COR-L47 (cell line): ENCODE results near the gene CEP55.

Source experiments
- DNase-seq: peaks from one replicate; lab custom pipeline; 2025; lab: John Stamatoyannopoulos, UW

CEP55 gene

DNA sequence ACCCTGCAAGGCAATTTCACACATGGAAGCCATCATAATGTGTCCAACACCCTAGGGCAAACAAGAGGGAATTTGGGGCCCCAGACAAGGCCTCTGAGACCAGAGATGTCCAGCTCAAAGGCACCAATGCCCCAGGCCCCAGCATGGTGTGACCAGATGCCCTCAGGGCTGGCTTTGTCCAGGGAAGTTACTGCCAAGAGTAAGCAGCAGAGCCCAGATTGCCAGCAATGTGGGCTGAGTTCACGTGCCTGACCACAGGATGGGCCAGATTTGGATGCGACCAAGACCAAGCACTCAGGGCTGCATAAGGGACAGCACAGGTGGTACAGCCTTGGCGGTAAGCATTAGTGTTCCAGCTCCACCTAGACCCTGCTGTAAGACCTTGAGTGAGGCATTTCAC, 27.0 kb upstream of the CEP55 start:
- no peak for DNase-seq

GRCh38 chr10:93471110-93471651, 25.2 kb upstream of the CEP55 start:
- no peak for DNase-seq

DNA sequence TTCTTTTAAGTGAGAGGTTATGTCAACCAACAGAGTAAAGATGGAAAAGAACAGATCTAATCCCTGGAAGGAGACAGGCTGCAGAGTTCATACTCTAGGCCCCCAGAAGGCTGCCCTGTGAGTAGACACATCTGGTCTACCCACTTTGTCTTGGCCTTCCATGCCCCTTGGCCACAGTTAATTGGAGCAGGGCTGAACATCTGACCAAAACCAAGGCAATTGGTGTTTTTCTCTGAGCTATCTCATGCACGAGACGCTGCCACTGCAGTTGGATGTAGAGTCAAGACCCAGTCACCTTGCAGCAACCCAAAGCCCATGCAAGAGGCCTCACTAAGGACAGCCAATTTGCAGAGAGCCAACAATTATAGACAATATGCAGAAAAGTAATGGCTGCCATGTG, 23.3 kb upstream of the CEP55 start:
- no peak for DNase-seq

- no peak for DNase-seq
These were observed 22.5 kb upstream of the CEP55 start for GRCh38 chr10:93473804-93474472.

GRCh38 chr10:93475227-93475626, 21.2 kb upstream of the CEP55 start:
- no peak for DNase-seq

GRCh38 chr10:93475871-93476270, 20.5 kb upstream of the CEP55 start:
- DNase-seq = no peak

GRCh38 chr10:93476756-93477155, 19.7 kb upstream of the CEP55 start:
- DNase-seq = no peak

GRCh38 chr10:93478873-93479272, 17.5 kb upstream of the CEP55 start:
- no peak for DNase-seq

DNA sequence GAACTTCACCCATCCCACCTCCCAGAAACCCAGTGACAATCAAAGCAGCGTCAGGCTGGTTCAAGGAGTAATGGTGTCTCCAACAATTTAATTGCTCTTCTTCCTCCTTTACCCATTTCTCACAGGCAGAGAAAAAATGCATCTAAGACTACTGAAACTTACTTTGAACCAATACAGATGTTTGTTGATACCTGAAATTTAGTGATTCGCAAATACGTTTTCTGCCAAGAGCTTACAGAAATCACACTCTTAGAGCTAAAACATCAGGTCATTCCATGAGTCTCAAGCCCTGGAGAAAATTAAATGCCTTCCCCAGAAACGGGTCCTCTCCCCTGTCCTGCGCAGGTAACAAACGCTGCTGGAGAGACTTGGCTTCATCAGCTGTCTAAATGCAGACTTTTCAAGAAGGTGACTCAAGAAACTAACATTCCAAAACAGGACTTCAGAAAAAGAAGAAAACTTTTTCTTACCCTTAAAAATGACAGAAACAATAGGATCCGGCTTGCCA, 14.7 kb upstream of the CEP55 start:
- no peak for DNase-seq

DNA sequence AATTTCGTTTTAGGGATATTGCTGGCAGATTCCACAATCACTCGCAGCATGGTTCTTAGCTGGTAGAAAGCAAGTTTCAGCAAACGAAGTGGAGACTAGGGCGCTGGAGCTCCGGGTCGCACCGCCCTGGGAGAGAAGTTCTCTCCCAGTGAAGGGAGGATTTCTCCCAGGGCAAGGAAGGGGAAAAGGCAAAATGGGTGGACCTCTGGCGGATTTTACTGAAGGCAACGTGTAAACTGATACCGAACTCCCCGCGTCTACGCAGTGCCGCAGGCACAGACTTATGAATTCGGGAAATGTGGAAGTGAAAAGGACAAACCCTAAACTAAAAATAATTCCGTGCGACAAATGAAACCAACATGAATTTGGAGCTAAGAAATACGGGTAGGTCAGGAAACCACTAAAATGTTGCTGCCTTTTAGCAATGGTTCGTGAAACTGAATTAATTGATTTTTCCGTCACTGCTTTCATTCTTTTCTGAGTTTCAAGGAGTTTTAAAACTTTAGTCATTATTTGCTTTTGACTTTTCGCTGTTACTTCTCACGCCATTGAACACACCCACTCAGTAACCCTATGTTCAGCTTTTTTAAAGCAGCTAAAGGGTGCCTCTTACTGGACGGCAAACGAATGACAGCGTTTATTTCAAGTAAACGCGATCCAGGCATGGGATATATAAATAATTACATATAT, 14.1 kb upstream of the CEP55 start, which contains the start of gene MYOF:
Gene MYOF, minus strand, starts transcription at position 190 of the 690 bp plus-strand sequence. Its CDS starts 140 bp downstream, at position 50.
- peak; percentile 3 for DNase-seq

DNA sequence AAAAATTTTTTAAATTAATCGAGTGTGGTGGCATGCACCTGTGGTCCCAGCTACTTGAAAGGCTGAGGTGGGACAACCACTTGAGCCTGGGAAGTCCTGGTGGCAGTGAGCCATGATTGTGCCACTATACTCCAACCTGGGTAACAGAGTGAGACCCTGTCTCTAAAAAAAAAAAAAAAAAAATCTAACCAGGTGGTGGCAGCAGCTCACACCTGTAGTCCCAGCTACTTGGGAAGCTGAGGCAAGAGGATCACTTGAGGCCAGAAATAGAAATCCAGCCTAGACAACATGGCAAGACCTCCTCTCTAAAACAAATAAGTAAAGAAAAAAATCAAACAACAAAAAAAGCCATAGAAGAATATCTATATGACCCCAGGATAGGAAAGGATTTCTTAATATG, 10.7 kb upstream of the CEP55 start:
- no peak for DNase-seq

- DNase-seq = no peak
These were observed 7.4 kb upstream of the CEP55 start for GRCh38 chr10:93488956-93489528.

- DNase-seq = no peak
These were observed 4.8 kb upstream of the CEP55 start for GRCh38 chr10:93491602-93492121.

DNA sequence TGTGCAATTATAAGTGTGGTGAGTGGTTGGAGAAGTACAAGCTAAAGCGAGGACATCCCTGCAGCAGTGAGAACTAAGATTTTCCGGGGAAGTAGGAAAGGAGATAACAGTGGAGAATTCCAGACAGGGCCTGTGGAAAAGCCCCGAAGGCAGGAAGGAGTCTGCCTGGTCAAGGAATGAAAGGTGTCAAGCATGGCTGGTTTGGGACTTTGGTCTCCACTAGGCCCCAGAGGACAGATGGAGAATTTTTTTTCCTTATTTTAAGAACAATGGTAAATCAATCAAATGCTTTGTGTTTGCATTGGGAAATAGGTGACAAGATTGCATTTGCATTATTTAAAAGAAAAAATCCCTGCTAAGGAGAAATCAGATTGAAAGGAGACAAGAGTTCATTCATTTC, 3.2 kb upstream of the CEP55 start:
- no peak for DNase-seq

DNA sequence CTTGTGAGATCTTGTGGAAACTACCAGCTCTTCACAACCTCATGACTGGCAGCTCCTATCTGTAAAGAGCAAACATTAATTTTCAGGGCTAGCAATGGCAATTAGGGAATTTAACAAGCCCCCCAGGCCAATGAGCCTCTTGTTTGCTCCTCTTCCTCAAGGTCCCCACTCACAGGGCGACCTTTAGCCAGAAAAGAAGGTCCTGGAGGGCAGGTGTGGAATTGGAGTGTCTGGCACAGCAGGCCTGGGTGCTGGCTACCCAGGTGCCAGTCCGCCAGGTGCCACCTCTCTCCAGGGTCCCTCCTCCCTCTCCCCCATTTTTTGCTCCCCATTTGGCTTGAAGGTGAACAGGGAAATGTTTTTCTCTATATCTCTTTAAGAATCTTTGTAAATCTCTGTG, 1.9 kb upstream of the CEP55 start:
- no peak for DNase-seq

DNA sequence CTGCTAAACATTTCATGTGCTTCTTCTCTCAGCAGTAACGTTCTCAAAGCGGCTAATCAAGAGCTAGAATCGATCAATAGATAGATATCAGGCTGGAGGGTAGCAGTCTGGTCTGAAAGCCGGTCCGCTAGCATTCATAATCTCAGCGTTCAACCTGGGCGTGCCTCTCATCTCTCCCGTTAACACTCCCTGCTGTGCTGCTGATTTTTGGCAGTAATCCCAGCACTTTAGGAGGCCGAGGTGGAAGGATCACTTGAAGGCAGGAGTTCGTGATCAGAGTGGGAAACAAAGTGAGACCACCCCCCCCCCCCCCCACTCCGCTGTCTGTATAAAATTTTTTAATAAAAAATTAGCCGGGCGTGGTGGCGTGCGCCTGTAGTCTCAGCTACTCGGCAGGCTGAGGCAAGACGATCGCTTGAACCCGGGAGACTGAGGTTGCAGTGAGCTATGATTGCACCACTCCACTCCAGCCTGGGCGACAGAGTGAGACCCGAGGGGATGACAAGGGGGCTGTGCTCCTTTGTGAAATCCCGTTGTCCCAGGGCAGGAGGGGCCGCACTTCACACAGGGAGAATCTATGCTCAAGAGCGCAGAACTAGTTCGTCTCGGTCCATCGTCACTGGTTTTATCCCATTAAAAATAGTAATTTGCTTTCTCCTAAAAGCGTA, 624 bp upstream of the CEP55 start:
- DNase-seq = peak; percentile 34

- no peak for DNase-seq
These were observed 1.8 kb downstream of the CEP55 start for GRCh38 chr10:93498166-93498565.

DNA sequence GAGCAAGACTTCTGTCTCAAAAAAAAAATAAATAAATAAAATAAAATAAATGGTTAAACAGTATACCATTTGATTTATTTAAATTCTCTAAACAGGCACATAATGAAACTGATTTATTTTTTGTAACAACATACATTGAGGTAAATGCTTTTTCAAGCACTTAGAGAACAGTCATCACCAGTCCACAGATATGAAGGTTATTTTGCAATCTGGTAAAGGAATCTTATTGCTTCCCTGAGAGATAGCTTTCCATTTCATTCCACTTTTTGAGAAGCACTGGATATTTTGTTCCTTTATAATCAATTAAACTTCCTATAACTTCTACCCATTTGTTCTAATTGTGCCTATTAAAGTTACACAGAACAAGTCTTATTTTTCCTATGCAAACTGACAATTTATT, 5.2 kb downstream of the CEP55 start:
- no peak for DNase-seq

GRCh38 chr10:93503075-93503474, 6.7 kb downstream of the CEP55 start:
- DNase-seq = no peak

- no peak for DNase-seq
These were observed 8.7 kb downstream of the CEP55 start for GRCh38 chr10:93505075-93505474.

DNA sequence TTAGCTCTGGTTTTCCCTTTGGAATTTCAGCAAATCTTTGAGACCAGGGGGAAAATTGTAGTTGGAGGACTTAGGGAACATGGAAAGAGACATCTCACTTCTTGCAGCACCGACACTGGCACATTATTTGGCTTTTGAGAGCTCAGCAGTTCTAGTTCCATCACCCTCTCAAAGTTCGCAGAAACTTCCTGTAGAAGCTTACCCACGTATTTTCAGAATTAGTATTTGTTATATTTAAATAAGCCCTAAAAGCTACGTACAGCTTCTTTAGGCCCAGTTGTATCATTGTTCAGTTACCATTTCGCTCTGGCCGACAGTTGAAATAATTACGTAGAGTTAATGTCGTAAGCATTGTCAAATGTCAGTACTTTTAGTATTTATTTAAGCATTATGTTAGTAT, 13.4 kb downstream of the CEP55 start:
- no peak for DNase-seq

DNA sequence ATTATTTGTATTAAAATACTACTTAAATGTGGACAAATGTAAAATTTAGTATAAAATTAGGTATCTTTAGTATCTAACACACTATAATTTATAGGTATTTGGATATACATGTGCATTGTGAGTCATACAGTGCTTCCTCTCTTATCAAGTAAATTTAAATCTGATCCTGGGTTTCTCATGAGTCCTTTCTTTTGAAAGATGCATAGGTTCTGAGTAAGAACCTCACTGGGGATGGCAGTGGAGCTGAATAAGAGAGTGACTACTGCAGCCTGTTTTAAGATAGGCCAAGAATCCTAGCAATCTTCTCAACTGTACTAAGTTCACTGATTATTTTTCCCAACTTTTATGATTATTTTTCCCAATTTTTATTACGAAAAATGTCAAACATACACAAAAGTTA, 16.2 kb downstream of the CEP55 start:
- no peak for DNase-seq
